Suppressor macrophage treated with lipopolysaccharide for 1 hour (primary cell): ENCODE measurements around the gene DNM2.
"Not testable (repeated sequence)": the region's sequence is repeated elsewhere in the genome, so short reads cannot be mapped to it uniquely, and the experiment has no call there.

Experiments
- DNase-seq, 3 donors: peaks; one replicate each; pipeline ENCODE4 v3.0.0-alpha.2; 2020 to 2022

Gene DNM2

DNA sequence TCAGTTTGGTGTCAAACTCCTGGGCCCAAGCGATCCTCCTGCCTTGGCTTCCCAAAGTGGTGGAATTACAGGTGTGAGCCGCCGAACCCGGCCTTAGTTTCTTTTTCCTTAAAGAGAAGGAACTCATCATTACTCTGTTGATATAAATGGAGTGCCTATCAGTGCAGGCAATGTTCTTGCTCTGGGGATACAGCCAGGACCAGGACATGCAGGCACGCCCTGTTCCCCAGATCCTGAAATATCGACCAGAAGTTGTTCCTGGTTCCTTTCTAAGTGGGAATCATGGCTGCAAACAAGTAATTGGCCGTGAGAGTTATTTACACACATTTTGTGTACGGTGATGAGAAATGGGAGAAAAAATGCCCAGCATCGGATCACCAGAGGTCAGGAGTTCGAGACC, 8.4 kb downstream of the DNM2 start:
- no peak for DNase-seq

DNA sequence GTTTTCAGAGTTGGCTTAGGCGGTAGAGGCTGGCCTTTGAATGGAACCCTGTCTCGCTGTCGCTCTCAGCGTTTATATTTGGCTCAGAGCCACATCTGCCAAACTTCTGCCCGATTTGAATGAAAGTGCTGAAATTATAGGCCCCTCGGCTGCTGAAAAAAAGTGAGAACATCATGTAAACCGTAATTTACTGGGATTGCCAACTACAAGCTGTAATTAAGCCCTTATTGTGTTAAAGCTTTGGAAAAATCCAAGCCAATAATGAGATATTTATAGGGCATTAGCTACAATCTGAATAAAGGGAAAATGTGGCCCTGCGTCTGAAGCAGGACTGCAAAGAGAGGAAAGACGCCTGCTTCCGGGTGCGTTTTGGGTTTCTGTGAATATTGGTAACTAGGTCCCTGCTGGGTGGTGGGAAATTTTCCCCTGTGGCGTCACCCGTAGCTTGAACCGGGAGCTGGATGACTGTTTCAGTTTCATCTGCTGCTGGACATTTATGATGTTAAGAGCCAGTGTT, 9.9 kb downstream of the DNM2 start:
- DNase-seq, result no peak

DNA sequence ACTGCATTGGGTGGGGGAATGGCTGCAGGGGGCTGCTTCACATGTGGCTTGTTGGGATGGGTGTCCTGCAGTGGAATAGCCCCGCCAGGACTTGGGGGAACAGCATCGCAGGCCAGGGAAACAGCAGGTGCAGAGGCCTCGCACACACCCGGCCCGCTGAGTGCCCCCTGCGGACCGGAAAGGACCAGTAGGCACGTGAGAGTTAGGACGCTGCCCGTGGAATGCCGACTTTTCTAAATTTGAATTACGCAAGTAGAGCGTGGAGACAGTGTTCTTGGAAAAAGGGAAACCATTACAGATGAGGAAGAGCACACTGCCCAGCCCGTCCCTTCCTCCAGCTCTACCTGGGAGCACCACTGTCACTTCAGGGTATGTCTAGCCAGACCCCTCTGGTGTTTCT, 11.5 kb downstream of the DNM2 start:
- DNase-seq, result peak; percentile 54 to 66 (median 57)

DNA sequence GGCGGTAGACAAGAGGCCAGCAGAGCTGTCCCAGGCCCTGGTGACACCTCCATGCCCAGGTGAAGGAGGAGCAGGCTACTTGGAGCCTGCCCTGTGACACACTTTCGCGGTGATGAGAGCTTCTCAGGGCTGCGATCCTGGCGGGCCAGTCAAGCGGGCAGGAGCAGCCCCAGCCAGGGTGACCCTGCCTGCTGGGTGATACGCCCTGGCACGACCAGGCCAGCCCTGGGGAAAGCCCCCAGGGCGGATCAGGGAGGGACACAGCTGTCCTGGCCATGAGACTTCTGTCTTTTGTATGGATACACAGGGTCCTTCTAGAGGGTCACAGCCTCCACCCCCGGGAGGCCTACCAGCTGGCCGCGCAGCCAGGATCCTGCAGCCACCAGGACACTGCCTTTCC, 13.1 kb downstream of the DNM2 start:
- DNase-seq, result peak; percentile 19 to 58 (median 26)

DNA sequence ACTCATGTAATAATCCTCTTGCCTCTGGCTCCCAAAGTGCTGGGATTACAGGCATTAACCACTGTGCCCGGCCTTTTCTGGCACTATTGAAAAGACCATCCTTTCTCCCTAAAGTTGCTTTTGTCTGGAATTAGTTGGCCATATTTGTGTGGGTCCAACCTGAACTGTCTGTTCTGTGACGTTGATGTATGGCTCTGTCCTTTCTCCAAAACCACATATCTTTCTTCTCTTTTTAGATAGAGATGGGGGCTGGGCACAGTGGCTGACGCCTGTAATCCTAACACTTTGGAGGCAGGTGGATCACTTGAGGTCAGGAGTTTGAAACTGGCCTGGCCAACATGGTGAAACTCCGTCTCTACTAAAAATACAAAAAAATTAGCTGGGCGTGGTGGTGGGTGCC, 17.9 kb downstream of the DNM2 start:
- DNase-seq, result no peak

DNA sequence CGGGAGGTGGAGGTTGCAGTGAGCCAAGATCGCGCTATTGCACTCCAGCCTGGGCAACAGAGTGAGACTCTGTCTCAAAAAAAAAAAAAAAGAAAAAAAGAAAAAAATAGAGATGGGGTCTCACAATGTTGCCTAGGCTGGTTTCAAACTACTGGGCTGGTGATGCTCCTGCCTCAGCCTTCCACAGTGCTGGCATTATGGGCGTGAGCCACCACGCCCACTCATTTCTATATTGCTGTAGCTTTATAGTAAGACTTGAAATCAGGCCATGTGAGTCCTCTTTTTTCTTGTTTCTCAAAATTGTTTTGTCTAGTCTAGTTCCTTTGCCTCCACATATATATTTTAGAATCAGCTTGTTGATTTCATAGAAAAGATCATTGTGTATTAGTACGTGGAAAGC, 18.3 kb downstream of the DNM2 start:
- no peak for DNase-seq

DNA sequence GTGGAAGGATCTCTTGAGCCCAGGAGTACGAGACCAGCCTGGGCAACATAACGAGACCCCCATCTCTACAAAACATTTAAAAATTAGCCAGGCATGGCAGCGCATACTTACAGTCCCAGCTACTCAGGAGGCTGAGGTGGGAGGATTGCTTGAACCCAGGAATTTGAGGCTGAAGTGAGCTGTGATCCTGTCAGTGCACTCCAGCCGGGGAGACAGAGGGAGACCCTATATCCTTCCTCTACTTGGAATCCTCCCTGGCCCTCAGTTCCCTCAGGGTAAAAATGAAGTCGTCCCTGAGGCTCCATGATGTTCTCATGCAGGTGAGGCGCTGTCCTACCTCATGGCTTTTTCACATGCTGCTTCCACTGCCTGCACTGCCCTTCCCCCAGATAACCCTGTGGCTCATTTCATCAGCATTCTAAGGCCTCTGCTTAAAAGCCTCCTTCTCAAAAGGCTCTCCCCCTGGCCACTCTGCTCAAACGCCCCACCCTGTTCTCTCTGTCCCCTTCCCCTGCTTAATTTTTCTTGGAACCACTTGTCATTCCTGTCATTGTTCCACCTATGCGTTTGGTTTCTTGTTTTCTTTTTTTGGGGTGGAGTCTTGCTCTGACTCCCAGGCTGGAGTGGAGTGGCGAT, 19.2 kb downstream of the DNM2 start:
- DNase-seq, result no peak

DNA sequence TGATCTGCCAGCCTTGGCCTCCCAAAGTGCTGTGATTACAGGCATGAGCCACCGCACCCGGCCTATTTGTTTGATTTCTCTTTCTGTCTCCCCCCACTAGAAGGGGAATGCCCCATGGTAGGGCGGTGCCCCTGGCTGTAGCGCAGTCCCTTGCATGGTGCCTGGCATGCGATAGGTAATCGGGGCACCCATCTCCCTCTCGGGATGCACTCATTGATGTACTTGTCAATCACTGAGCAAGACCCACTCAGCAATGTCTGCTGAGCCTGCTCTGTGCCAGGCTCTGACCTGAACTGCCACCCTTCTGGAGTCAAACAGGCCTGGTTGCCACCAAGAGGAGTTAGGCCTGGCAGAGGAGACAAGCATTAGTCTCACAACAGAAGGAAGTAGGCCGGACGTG, 19.8 kb downstream of the DNM2 start:
- no peak for DNase-seq

DNA sequence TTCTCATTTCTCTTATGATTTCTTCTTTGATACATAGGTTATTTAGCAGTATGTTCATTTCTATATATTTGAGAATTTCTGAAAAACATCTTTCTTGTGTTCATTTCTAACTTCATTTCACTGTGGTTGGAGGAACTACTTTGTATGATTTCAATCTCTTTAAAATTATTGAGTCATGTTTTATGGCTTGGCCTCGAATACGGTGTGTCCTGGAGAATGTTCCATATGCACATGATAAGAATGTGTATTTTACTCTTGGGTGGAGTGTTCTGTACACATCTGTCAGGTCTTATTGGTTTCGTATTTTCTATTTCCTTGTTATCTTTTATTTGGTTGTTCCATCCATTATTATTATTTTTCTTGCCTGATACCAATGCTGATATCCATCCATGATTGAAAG, 22.9 kb downstream of the DNM2 start:
- DNase-seq, result no peak

DNA sequence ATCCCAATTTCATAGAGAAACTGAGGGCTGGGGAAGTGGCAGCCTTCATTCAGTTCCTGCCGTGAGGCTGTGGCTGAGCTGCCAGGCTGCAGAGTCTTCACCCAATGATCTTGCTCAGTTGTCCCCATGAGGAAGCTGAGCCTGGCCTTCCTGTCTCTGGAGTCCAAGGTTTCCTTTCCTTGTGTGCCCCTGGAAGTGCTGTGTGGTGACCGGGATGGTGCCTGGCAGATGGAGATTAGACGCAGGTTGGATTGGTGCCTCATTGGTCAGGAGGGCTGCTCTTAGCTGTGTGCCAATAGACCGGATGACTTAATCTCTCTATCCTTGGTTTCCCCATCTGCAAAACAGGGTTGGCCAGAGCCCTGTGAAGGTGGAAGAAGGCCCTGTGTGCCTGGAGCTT, 24.6 kb downstream of the DNM2 start:
- DNase-seq, result peak in 2 of 3 donors; percentile 27 to 31

DNA sequence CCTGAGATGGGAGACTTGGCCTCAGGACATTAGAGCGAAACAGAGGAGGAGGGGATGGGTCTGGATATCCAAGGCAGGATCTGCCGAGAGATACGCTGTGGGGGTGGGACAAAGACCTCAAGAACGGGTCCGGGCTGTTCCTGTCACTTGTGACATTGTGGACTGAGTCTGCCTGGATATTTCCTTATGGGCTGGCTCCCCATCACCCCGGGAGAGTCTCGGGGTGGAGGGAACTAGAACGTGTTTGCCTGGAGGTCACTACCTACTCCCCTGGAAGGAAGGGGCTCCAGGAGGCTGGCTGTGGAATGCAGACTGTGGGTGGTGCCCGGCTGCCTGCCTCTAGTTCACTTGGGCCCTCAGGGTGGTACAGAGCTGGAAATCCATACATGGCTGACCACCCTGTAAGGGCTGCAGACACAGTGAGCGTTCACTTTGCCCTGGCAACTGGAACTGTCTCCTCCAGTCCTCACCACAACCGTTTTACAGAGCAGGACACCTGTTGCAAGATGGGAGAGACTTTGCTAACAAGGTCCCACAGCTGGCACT, 26.4 kb downstream of the DNM2 start:
- DNase-seq, result no peak

DNA sequence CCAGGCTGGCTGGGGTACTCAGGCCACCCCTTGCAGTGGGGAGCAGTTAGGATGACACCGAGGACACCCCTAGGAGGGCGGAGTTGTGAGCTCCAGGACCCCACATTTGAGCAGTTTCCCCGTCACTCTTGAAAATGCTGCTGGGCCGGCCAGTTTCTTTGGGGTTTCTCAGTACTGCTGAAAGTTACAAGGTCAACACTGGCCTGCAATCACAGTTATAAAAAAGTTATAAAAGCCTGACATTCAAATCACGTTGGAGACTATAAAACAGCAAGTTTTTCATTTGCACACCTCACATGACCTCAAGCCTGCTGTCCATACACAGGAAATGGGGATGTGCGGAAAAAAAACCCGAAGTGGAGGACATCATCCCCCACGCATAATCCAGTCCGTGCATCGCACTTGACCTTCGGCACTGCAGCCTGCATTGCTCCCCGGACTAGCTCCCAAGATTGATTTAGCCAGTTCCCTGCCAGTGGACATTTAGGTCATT, 27.0 kb downstream of the DNM2 start:
- DNase-seq, result no peak

DNA sequence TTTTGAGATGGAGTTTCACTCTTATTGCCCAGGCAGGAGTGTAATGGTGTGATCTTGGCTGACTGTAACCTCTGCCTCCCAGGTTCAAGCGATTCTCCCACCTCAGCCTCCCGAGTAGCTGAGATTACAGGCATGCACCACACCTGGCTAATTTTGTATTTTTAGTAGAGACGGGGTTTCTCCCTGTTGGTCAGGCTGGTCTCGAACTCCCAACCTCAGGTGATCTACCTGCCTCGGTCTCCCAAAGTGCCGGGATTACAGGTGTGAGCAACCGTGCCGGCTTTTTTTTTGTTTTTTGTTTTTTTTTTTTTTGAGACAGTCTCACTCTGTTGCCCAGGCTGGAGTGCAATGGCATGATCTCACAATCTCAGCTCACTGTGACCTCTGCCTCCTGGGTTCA, 28.6 kb downstream of the DNM2 start:
- DNase-seq, result not testable (repeated sequence)

DNA sequence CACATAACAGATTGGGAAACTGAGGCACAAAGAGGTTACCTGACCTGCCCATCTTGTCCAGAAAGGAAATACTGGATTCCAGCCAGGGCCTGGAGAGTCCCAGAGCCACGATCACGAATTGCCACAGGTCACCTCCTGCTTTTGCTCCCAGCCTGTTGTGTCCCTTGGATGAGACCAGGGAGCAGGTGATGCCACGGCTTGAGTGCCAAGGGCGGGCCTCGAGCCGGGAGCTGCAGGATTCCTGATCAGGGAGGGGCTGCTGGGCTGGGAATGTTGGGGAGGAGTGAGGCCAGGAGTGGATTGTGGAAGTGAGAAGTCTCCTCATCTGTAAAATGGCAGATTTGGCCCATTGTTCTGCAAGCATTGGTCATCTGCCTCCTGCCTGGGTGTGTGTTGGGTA, 29.4 kb downstream of the DNM2 start:
- no peak for DNase-seq

DNA sequence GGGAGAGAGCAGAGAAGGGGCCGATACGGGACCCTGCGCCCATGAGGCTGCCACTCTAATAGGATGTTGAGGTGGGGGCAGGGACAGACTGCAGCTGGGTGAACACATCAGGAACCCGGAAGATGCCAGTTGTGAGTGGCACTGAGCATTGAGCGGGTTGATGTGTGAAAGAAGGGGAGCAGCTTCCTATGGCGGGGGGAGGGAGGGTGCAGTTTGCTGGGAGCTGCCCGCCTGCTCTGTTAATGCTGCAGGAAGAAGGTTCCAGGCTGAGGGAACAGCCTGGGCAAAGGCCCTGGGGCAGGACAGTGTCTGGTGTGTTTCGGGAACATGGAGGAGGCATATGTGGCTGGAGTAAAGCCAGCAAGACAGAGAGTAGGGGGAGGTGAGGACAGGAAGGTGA, 29.8 kb downstream of the DNM2 start:
- no peak for DNase-seq

DNA sequence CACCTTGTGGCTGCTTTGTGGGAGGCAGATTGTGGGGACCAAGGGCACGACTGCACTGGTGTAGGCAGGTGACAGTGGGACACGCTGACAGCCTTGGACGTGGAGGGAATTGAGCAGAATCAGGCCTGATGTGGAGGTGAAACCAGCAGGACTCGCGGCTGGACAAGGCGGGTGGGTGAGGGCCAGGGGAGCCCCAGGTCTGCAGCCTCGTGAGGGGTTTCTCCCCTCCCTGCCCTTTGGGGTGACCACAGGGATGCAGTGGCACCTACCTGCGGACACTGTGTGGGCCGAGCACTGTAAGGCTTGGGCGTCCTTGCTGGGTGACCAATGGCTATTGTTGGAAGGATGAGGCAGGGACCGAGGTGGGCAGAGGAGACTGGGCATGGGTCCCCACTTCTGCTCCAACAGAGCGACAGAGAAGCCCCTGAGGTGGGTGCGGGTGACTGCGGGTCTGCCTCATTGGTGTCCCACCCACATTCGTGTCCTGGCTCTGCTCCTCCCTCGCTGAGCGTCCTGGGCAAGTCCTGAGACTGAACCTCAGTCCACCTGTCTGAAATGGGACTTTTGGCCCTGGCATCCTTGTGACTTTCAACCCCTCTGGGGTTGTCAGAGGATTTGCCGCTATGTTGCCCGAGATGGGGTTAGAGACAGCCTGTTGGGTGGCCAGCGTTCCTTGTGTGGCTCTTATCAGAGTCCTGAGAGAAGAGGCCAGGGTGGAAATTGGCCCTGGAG, 30.5 kb downstream of the DNM2 start:
- DNase-seq, result no peak

DNA sequence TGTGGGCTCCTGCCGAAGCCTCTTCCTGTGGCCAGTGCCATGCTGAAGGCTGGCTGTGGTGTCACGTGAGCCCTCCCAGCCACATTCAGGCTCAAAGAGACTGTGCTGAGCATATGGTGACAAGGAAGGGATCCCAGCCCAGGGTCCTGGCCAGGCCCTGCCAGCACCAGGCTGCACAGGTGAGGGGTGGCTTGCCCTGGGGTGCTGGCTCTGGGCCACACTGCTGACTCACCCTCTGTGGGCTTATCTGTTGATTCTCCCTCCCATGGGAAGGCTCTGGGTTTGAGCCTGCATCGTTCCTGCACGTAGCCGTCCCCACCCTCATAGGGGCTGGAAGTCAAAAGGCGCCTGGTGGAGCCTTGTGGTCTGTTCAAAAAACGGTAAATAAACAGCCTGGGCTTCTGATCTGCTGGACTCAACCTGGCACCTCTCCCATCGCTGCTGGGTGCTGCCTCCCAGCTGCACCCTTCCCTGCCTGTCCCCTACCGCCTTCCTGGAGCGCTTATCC, 31.1 kb downstream of the DNM2 start:
- no peak for DNase-seq

DNA sequence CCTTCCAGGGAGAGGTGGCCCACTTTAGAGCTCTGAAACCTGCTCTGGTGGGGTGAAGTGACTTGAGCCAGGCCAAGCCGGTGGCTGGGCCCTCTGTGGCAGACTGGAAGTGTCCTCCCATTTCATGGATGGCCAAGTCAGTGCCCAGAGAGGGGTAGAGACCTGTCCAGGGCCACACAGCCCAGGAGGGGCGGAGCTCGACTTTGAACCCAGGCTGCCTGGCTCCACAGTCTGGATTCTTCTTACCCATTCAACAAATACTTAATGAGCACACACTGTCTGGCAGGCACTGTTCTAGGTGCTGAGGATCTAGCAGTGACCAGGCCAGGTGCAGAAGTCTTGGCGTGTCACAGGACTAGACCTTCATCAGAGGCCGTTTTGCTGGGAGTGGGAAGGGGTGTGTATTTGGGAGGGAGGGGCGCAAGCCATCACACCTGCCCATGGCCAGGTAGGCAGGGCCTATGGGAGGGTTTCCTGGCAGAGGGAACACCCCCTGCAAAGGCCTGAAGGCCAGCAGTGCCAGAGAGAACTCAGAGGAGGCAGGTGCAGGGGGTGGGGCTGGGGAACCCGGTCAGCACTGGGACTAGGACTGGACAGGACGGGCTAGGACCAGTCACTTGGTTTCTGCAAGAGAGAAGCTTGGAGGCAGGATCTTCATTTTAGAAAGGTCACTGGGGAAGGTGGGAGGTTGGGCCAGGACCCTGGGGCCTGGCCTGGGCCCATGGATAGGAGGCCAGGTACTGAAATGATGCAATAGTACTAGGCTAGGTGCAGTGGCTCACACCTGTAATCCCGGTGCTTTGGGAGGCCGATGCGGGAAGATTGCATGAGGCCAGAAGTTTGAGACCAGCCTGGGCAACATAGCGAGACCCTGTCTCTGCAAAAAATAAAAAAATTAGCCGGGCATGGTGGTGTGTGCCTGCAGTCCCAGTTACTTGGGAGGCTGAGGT, 31.8 kb downstream of the DNM2 start:
- no peak for DNase-seq

DNA sequence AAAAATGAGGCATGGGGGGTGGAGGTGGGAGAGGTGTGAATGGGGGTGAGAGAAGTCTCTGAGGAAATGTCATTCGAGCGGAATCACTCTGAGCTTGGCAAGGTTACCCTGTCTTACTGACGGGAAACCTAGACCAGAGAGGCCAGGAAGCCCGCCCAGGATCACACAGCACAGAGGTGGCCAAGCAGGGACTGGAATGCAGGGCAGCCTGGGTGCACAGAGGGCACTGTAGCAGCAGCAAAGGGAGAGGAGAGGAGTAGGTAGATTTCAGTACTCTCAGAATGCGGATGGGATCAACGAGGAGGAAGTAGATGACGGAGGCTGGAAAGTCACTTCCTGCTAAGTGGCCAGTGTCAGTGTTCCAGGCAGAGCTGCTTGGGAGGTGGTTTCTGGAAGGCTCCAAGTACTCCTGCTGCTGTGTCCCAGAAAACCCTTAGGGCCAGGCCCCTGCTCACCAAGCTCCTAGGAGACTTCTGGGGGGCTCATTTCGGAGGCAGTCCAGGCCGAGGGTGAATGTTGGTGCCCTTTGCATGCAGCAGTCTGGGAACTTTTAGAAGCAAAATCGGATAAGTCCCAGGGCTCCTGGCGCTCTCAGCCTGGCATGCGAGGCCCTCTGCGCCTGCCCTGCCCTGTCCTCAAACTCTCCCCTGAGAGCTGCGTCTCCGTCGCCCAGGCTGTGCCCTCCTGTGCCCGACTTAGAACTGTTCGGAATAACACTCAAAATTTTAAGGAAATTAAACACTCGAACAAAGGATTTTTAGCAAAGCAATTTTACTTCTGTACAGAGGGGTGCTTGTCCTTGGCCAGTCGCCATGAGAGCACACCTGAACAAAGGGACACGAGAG, 33.5 kb downstream of the DNM2 start:
- DNase-seq, result peak; percentile 76 to 79 (median 76)

DNA sequence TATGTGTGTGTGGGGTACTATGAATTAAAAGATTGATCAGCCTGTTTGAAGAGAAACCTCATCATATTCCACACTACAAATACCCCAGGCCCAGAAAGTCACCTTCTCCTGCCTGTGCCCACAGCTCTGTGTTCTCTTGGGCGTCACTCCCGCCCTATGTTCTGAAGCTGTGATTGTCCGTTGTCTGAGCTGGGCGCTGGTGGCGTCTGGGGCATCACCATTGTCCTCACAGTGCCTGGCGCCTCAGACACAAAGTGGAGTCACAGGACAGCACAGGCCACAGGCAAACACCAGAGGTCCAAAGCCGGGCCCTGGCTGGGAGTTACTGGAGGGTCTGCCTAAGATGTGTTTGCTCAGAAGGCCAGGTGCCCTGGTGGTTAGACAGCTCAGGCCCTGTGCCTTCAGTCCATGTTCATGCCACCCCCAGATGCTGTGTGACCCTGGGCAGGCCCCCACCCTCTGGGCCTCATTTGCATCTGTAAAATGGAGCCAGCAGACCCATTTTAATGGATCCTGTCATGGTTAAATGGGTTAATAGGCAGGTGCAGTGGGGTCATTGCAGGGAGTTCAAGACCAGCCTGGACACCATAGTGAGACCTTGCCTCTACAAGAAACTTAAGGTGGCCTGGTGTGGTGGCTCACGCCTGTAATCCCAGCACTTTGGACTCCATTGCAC, 34.5 kb downstream of the DNM2 start:
- no peak for DNase-seq
